IPS DF 6.9 (cell line): Measurements from ENCODE around the gene FSTL1.

Experiments used
- DNase-seq: peaks from one replicate; pipeline ENCODE4 v3.0.0-alpha.2; 2013; ENCODE audit warnings: low read depth, low spot score
- H3K27ac ChIP-seq: one replicate; pipeline ENCODE4 v1.5.1; 2013; ENCODE audit warnings: low read length, control low read depth
- H3K27me3 ChIP-seq: 2 replicates; pipeline ENCODE4 v1.6.1; 2013; ENCODE audit warnings: mild to moderate bottlenecking, low read length; ENCODE audit not compliant: control insufficient read depth, insufficient read depth
- H3K36me3 ChIP-seq: 2 replicates; pipeline ENCODE4 v1.6.1; 2013; ENCODE audit warnings: low read length; ENCODE audit not compliant: control insufficient read depth, insufficient read depth
- H3K4me1 ChIP-seq: 2 replicates; pipeline ENCODE4 v1.6.1; 2013; ENCODE audit warnings: low read length; ENCODE audit not compliant: control insufficient read depth, insufficient read depth
- H3K4me3 ChIP-seq: 2 replicates; pipeline ENCODE4 v1.5.1; 2013; ENCODE audit warnings: mild to moderate bottlenecking, low read length
- H3K9me3 ChIP-seq: 2 replicates; pipeline ENCODE4 v1.6.1; 2013; ENCODE audit warnings: low read length, inconsistent platforms; ENCODE audit not compliant: control insufficient read depth, insufficient read depth
- WGBS: extraction: QIAGEN DNeasy Blood & Tissue Kit; methylation state at CpG from one replicate; pipeline ENCODE4 v1.1.7; 2013; ENCODE audit warnings: mixed read lengths, missing lambda C conversion rate; ENCODE audit not compliant: insufficient read length, insufficient coverage; 5-methylcytosine and 5-hydroxymethylcytosine counted together

Gene FSTL1

DNA sequence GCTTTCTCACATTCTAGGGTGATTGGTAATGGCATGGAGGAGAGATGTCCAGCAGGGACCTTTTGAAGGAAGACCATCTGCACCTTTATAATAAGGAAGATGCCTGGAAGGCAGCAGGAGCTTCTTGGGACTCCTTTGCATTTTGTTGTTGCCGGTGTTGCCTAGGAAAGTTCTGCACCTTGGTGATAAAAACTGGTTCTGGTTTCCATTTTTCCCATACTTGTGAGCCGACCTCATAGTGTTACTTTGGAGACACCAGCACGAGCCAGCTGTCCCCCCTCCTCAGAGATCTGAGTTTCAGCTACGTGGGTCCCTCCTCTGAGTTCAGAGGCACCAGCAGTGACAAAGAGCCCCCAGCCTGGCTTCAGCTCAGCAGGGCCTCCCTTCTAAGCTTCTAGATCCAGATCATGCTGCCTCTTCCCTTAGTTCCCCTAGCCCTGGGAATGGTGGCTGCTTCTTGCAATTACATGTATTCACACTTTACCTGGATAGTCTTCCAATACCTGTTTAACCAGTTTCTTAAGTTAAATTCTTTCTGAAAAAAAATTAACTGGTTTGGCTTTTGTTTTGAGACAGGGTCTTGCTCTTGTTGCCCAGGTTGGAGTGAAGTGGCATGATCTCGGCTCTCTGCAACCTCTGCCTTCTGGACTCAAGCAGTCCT lies 18.0 kb upstream of the FSTL1 start:
- H3K4me1 ChIP-seq: peaks cover 5% of the 10 kb centered on the region
- H3K4me3 ChIP-seq: no peak overlapping the region
- WGBS: no CpG with 5 or more reads among the region's 5 CpGs
- H3K27ac ChIP-seq: no peak overlapping the region
- H3K27me3 ChIP-seq: no peaks in the 10 kb centered on the region
- no peaks in the 10 kb centered on the region; the same call in 1 of the 2 replicates for H3K9me3 ChIP-seq
- H3K36me3 ChIP-seq: no peaks in the 10 kb centered on the region
- DNase-seq: no peak

DNA sequence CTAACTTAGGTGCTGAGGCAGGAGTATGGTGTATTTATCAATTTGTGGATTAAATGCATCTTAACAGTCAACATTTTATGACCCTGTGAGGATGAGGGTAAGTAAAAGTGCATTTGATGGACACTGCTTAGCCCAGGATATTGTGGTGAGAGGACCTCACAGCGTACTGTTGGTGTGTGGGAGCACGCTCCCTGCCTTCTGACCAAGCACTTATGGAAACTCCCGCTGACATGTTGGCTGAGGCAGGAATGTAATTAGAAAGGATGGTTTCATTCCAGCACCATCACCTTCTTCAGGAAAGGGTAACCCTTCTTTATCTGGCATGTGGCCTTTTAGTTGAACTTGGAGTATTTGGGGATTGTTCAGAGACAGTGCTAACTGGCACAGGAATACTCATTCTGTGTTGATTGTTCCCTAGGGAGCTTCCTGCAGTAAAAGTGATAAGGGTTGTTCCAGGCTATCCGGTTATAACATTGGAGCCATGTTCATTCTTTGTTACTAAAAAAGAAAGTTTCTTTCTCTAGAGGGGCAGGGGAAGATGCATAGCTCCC lies 11.7 kb upstream of the FSTL1 start:
- no peaks in the 10 kb centered on the region for H3K36me3 ChIP-seq
- WGBS: no CpG with 5 or more reads among the region's 4 CpGs
- peaks cover 1% of the 10 kb centered on the region; the same call in 1 of the 2 replicates for H3K4me1 ChIP-seq
- H3K9me3 ChIP-seq: no peaks in the 10 kb centered on the region
- no peak overlapping the region for H3K4me3 ChIP-seq
- H3K27ac ChIP-seq: no peak overlapping the region
- no peaks in the 10 kb centered on the region for H3K27me3 ChIP-seq
- DNase-seq: no peak

DNA sequence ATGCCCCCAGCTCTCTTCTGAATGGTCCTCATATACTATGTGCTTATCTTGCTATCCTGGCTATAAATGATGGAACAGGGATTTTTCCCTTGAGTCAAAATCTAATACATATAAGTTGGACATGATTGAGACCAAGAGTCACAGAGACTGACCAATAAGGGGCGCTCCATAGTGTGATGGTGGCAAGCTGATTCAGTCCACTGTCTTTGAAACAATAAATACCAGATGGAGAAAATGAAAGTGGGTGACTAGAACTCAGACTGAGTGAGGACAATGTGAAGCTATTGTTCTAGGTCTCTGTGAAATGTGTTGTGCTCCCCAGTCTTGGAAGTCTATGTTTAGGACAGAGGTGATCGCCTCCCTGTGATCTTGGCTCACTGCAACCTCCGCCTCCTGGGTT lies 10.6 kb upstream of the FSTL1 start:
- Histone ChIP-seq H3K36me3 (no peaks in the 10 kb centered on the region), H3K27ac (no peak overlapping the region), H3K4me1 (peaks cover 1% of the 10 kb centered on the region; the same call in 1 of the 2 replicates), H3K4me3 (no peak overlapping the region), H3K9me3 (no peaks in the 10 kb centered on the region), H3K27me3 (no peaks in the 10 kb centered on the region)
- no peak for DNase-seq
- no CpG with 5 or more reads among the region's 3 CpGs for WGBS

DNA sequence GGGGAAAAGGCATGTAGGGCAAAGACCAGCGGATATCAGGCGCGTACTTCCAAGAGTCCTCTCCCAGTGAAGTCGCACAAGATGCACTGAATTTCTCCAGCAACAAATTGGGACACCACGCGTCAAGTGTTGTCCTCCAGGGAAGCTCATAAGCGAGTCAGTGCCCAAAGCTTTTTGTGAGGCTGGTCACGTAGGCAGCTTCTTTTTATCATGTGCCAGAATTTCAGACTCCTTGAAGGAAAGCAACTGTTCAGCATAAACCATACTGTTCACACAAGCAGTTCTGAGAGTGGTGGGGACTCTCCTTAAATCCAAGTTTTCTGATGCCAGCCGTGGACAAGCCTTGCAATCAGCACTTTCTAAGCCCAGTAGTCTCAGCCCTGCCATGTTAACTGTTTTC lies 10.1 kb upstream of the FSTL1 start:
- Histone ChIP-seq H3K4me1 (peaks cover 1% of the 10 kb centered on the region; the same call in 1 of the 2 replicates), H3K36me3 (no peaks in the 10 kb centered on the region), H3K27ac (no peak overlapping the region), H3K9me3 (no peaks in the 10 kb centered on the region), H3K4me3 (no peak overlapping the region), H3K27me3 (no peaks in the 10 kb centered on the region)
- DNase-seq: no peak
- WGBS: no CpG with 5 or more reads among the region's 9 CpGs

GRCh38 chr3:120460181-120460790 lies 9.5 kb upstream of the FSTL1 start:
- Histone ChIP-seq H3K27me3 (no peaks in the 10 kb centered on the region), H3K4me1 (peaks cover 1% of the 10 kb centered on the region; the same call in 1 of the 2 replicates), H3K27ac (no peak overlapping the region), H3K36me3 (no peaks in the 10 kb centered on the region), H3K4me3 (no peak overlapping the region), H3K9me3 (no peaks in the 10 kb centered on the region)
- WGBS: no CpG with 5 or more reads among the region's 5 CpGs
- no peak for DNase-seq

DNA sequence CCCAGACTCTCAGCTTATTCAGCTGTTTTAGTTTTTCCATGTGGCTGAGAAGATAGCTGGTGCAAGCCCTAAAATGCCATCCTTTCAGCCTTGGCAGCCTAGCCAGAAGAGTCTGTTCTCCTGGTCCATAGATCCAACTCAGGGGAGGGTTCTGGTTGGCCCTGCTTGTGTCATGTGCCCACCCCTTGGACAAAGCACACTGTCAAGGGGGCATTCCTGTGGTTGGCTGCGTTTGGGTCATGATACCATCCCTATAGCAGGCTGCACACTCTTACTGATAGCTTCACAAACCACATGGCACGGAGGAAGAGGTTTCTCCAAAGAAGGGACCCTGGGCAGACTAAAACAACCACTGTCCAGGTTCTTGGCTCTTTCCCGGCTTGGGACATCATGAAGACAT lies 8.4 kb upstream of the FSTL1 start:
- DNase-seq: no peak
- no CpG with 5 or more reads among the region's 3 CpGs for WGBS
- Histone ChIP-seq H3K4me3 (no peak overlapping the region), H3K27ac (no peak overlapping the region), H3K4me1 (peaks cover 1% of the 10 kb centered on the region; the same call in 1 of the 2 replicates), H3K27me3 (no peaks in the 10 kb centered on the region), H3K9me3 (no peaks in the 10 kb centered on the region), H3K36me3 (no peaks in the 10 kb centered on the region)

- H3K27me3 ChIP-seq: no peaks in the 10 kb centered on the region
- H3K4me3 ChIP-seq: no peak overlapping the region
- no peak overlapping the region for H3K27ac ChIP-seq
- peaks cover 1% of the 10 kb centered on the region; the same call in 1 of the 2 replicates for H3K4me1 ChIP-seq
- no peaks in the 10 kb centered on the region for H3K9me3 ChIP-seq
- no peaks in the 10 kb centered on the region for H3K36me3 ChIP-seq
- DNase-seq: no peak
These were observed 7.0 kb upstream of the FSTL1 start for GRCh38 chr3:120457827-120458226.

DNA sequence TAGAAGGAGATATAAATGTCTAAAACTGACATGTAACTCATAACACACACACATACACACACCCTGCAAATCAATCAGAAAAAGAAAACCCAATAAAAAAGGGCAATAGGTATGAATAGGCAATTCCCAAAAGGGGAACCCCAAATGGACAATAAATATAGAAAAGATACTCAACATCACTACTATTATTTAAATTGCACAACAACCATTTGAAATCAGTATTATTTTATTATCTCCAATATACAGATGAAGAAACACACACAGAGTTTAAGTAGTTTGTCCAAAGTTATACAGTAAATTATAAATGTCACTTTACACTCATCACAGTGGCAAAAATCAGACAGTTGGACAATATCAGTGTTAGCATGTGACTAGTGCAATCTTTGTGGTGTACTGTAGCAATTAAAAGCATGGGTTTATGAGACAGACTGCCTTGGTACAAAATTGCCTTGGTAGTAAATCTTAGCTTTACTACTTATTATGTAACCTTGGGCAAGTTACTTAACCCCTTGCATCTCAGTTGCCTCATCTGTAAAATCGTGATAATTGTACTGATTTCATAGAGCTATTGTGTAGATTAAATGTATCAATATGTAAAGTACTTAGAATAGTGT lies 3.4 kb upstream of the FSTL1 start:
- Histone ChIP-seq H3K27ac (no peak overlapping the region), H3K4me1 (peaks cover 6% of the 10 kb centered on the region; the same call in 1 of the 2 replicates), H3K27me3 (no peaks in the 10 kb centered on the region), H3K4me3 (no peak overlapping the region), H3K9me3 (no peaks in the 10 kb centered on the region), H3K36me3 (no peaks in the 10 kb centered on the region)
- no peak for DNase-seq
- no CpG with 5 or more reads among the region's 1 CpG for WGBS

DNA sequence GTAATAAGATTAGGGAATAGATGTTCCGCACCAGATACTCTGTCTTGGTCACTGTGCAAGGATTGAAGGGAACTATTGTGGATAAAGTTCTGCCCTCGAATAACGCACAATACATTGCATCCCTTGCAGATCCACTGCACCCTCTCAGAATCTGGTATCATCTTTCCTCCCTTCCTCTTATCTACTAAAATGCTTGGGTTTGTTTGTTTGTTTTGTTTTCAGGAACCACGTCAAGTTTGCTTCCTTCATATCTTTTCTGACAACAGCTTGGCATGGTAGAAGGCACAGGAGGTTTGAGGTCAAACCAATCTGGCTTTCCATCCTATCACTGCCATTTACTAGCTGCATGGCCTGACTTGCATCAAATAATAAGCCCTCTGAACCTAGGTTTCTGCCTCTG lies 2.0 kb upstream of the FSTL1 start:
- Histone ChIP-seq H3K4me1 (peaks cover 8% of the 10 kb centered on the region; the same call in 1 of the 2 replicates), H3K4me3 (no peak overlapping the region), H3K9me3 (no peaks in the 10 kb centered on the region), H3K27ac (no peak overlapping the region), H3K27me3 (no peaks in the 10 kb centered on the region), H3K36me3 (no peaks in the 10 kb centered on the region)
- no peak for DNase-seq
- WGBS: no CpG with 5 or more reads among the region's 4 CpGs

DNA sequence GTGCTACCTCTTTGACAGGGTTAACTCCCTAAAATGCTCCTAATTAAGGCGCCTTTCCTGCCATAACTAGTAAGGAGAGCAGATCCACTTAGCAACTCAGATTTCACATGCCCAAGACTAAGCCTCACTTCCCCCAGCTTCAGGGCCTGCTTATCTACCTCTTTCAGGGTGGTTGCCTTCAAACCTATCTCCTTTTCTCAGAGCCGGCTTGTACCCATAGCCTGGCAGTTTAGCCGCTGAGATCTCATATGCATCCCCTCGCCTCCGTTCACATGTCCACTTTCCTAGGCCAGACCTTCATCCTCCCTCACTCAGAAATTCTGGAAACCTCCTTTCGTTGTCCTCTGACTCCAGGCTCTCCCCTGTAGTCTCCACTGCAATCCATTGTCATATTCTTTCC lies 1.0 kb upstream of the FSTL1 start:
- no peaks in the 10 kb centered on the region for H3K27me3 ChIP-seq
- WGBS: no CpG with 5 or more reads among the region's 6 CpGs
- H3K4me3 ChIP-seq: peak overlapping the region; percentile 83; the same call in 1 of the 2 replicates
- H3K27ac ChIP-seq: no peak overlapping the region
- H3K4me1 ChIP-seq: peaks cover 8% of the 10 kb centered on the region; the same call in 1 of the 2 replicates
- H3K9me3 ChIP-seq: no peaks in the 10 kb centered on the region
- no peaks in the 10 kb centered on the region for H3K36me3 ChIP-seq
- no peak for DNase-seq
